Endothelial cell (in vitro differentiated cells): ENCODE data around the gene CNTNAP5. TPM values are rescaled to one million over a fixed set of nuclear protein-coding genes. Genes with fewer than 3 reads are reported as not detected.

Experiments
- DNase-seq: peaks from one replicate; pipeline ENCODE4 v3.0.0; 2021; ENCODE audit warnings: low spot score
- H3K27ac Mint-ChIP-seq: one replicate; pipeline ENCODE4 v1.8.0; 2021; ENCODE audit warnings: mixed read lengths, inconsistent platforms; ENCODE audit not compliant: unreplicated experiment
- H3K27me3 Mint-ChIP-seq: one replicate; pipeline ENCODE4 v1.8.0; 2021; ENCODE audit warnings: mild to moderate bottlenecking, moderate library complexity, mixed read lengths, inconsistent platforms; ENCODE audit not compliant: unreplicated experiment
- H3K36me3 Mint-ChIP-seq: one replicate; pipeline ENCODE4 v1.8.0; 2021; ENCODE audit warnings: mild to moderate bottlenecking, low read depth, mixed read lengths, inconsistent platforms; ENCODE audit not compliant: unreplicated experiment
- H3K4me1 Mint-ChIP-seq: one replicate; pipeline ENCODE4 v1.8.0; 2021; ENCODE audit warnings: mild to moderate bottlenecking, mixed read lengths, inconsistent platforms; ENCODE audit not compliant: unreplicated experiment
- H3K4me3 Mint-ChIP-seq: one replicate; pipeline ENCODE4 v1.8.0; 2021; ENCODE audit warnings: mild to moderate bottlenecking, mixed read lengths, inconsistent platforms; ENCODE audit not compliant: unreplicated experiment
- H3K9me3 Mint-ChIP-seq: one replicate; pipeline ENCODE4 v1.8.0; 2021; ENCODE audit warnings: mixed read lengths, inconsistent platforms; ENCODE audit not compliant: unreplicated experiment
- CTCF ChIP-seq: fragments of 200-600 bp; sonication (generic); IDR thresholded peaks from one replicate; pipeline ENCODE4 v1.5.0; 2021; ENCODE audit warnings: antibody characterized with exemption; ENCODE audit not compliant: unreplicated experiment
- total RNA-seq: library from RNA; stranded (reverse); fragmentation: NEBNext Ultra II Directional; extraction: Animal tissue kit (Norgen Biotek cat#: 25700); gene quantifications from one replicate; pipeline ENCODE4 v1.2.1, GENCODE V29; 2021; ENCODE audit not compliant: unreplicated experiment

The CNTNAP5 gene
- total RNA-seq, 1 donor from 2014 or later = 5.0 TPM

DNA sequence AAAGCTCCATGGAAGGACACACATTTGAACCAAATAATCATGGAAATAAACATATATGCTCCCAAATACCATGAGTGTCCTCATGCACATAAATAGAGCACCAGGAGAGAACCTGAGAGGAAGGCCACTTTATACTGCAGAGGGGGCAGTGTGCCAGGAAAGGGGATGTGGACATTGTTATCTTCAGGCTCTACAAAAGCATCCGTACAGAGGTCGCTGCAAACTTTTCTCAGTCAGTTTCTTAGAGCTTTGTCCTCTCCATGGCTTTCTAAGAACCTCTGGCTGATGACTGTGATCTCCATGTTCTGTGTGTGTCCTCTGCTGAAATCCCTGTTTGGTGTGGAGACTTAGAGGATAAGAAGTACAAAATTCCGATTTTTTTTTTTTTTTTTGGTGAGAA is 515.7 kb downstream of the CNTNAP5 start:
- Mint-ChIP-seq H3K4me1 (peaks cover 7% of the 10 kb centered on the region), H3K36me3 (no peaks in the 10 kb centered on the region), H3K27me3 (no peaks in the 10 kb centered on the region), H3K9me3 (no peaks in the 10 kb centered on the region), H3K27ac (no peak overlapping the region), H3K4me3 (no peak overlapping the region)
- no peak for DNase-seq
- TF ChIP-seq CTCF = no peak

- no peak for TF ChIP-seq CTCF
- no peak overlapping the region for H3K4me3 Mint-ChIP-seq
- no peaks in the 10 kb centered on the region for H3K9me3 Mint-ChIP-seq
- no peaks in the 10 kb centered on the region for H3K36me3 Mint-ChIP-seq
- H3K27me3 Mint-ChIP-seq = peaks cover 2% of the 10 kb centered on the region
- H3K4me1 Mint-ChIP-seq = peaks cover 9% of the 10 kb centered on the region
- H3K27ac Mint-ChIP-seq = no peak overlapping the region
- no peak for DNase-seq
Observed at GRCh38 chr2:124542932-124543640, 518.0 kb downstream of the CNTNAP5 start.

GRCh38 chr2:124547700-124548099 is 522.6 kb downstream of the CNTNAP5 start:
- Mint-ChIP-seq H3K27ac (peak overlapping the region; percentile 36), H3K4me1 (peaks cover 14% of the 10 kb centered on the region)

GRCh38 chr2:124558277-124558905 is 533.3 kb downstream of the CNTNAP5 start:
- Mint-ChIP-seq H3K4me1 (peaks cover 4% of the 10 kb centered on the region), H3K36me3 (no peaks in the 10 kb centered on the region), H3K9me3 (no peaks in the 10 kb centered on the region), H3K27me3 (no peaks in the 10 kb centered on the region), H3K27ac (no peak overlapping the region), H3K4me3 (no peak overlapping the region)
- no peak for DNase-seq
- TF ChIP-seq CTCF = no peak

More at GRCh38 chr2:124547700-124548099, 522.6 kb downstream of the CNTNAP5 start:
- Mint-ChIP-seq H3K9me3 (no peaks in the 10 kb centered on the region), H3K36me3 (no peaks in the 10 kb centered on the region), H3K27me3 (peaks cover 2% of the 10 kb centered on the region), H3K4me3 (no peak overlapping the region)
- no peak for DNase-seq
- no peak for TF ChIP-seq CTCF

GRCh38 chr2:124559236-124559635 is 534.1 kb downstream of the CNTNAP5 start:
- no peak for DNase-seq
- no peak overlapping the region for H3K4me3 Mint-ChIP-seq
- H3K9me3 Mint-ChIP-seq = no peaks in the 10 kb centered on the region
- H3K36me3 Mint-ChIP-seq = no peaks in the 10 kb centered on the region
- peaks cover 2% of the 10 kb centered on the region for H3K27me3 Mint-ChIP-seq
- H3K27ac Mint-ChIP-seq = no peak overlapping the region
- no peak for TF ChIP-seq CTCF
- peaks cover 4% of the 10 kb centered on the region for H3K4me1 Mint-ChIP-seq
